ENCODE results near the gene CMAS.
"Not testable (repeated sequence)": the region's sequence is repeated elsewhere in the genome, so short reads cannot be mapped to it uniquely, and the experiment has no call there.

CMAS gene

DNA sequence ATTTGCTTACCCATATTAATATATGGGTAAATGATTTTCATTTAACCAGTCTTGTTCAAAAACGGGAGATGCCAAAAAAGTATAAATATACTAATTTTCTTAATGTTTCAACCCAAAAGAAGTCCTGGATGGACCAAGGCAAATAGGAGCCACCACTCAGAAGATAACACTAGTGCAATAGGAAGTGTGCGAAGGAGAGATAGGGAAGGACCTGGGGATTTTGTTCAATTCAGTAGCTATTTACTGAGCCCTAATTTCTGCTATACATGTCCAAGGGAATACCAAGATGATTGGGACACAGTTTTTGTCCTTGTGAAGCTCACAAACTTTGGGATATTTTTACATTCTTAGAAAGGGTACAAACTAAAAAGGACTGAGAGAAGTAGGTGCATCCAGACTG is 1.5 kb downstream of the CMAS start:
- no peak for DNase-seq (ENCODE audit: low read depth in 2 of 2)

DNA sequence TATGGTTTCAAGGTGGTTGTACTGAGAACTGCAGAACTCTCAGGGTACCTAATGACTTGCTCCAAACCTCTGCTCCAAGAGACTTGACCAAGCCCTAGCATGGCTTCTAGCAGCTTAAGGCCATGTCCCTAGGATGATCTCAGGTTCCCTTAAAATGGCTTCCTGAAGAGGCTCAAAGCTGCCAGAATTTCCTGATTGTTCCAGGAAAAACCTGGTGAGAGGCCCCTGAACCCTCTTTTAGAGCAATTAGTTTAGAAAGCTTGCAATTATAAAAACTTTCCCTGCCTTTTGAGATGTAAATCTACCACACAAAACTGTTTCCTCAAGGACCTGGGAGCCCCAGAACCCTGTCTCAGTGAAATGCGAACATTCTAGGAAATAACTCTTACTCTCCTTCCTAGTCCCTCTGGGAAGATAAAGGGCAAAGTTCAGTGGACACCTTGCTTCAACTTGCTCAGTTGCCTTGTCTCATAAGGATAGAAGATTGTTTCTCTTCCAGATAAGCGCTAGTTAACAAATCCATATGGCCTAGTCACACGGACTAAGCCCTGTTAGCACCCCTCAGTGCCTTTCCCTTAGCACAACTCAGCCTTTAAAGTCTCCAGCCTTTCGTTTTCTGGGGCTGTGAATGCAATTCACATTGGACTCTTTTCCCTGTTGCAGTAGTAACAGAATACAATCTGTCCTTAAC is 2.5 kb downstream of the CMAS start:
- no peak for DNase-seq (ENCODE audit: low read depth in 2 of 2)

DNA sequence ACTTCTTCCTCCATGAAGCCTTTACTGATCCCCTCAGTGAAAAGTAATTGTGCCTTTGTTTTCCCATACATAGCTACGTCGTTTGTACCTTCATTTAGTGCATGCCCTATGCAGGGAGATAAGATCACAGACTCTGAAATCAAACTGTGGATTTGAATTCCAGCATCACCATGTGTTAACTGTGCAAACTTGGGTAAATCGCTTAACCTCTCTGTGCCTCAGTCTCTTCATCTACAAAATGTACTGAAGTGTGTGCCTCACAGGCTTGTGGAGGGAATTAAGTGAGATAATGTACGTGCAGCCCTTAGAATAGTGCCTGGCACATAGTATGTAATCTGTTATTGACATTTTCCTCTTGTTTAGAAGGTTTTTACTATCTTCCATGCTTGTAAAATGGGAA is 4.1 kb downstream of the CMAS start:
- no peak for DNase-seq (ENCODE audit: low read depth in 2 of 2)

DNA sequence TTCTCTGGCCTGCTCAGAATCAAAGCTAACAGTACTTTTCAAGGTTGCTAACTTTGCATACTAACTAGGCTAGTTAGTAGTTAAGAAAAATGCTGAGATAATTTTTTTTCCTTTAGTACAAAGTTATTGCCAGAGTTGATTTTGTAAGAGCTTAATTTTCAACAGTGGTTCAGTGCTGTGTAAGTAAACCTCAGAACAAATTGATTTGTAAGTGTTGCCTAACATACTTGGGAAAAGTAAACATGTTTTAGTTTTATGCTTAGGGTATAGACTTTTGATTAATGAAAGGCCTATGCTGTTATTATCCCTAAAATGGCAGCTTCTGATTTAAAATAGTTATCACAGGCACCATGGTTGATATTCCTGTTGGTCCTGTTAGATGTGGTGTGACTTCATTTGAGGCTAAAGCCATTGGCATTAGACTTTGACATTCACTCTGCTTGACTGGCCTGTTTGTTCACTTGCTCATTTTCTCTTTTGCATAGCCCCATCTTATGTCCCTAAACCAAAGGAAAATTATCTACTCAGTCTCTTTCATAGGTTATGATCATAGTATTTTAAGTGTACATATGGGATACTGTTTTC is 5.2 kb downstream of the CMAS start:
- no peak for DNase-seq (ENCODE audit: low read depth in 2 of 2)

- DNase-seq (ENCODE audit: low read depth in 2 of 2) = not testable (repeated sequence)
These were observed 7.0 kb downstream of the CMAS start for GRCh38 chr12:22052994-22053393.

- no peak for DNase-seq (ENCODE audit: low read depth in 2 of 2)
These were observed 8.1 kb downstream of the CMAS start for GRCh38 chr12:22054155-22054554.

GRCh38 chr12:22056607-22057006 is 10.6 kb downstream of the CMAS start:
- no peak for DNase-seq (ENCODE audit: low read depth in 2 of 2)

GRCh38 chr12:22059976-22060647 is 14.1 kb downstream of the CMAS start:
- no peak for DNase-seq (ENCODE audit: low read depth in 2 of 2)

GRCh38 chr12:22064968-22065367 is 18.9 kb downstream of the CMAS start:
- DNase-seq (ENCODE audit: low read depth in 2 of 2) = no peak

DNA sequence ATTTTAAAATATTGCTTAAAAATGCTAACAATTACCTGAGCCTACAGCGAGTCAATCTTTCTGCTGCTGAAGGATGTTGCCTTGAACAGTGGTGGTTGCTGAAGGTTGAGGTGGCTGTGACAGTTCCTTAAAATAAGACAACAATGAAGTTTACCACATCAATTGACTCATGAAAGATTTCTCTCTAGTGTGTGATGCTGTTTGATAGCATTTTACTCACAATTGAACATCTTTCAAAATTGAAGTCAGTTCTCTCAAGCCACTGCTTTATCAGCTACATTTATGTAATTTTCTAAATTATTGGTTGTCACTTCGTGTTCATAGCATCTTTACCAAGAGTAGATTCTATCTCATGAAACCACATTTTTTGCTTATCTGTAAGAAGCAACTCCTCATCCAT is 20.3 kb downstream of the CMAS start:
- no peak for DNase-seq (ENCODE audit: low read depth in 2 of 2)

GRCh38 chr12:22069851-22070250 is 23.8 kb downstream of the CMAS start:
- DNase-seq (ENCODE audit: low read depth in 2 of 2) = no peak

DNA sequence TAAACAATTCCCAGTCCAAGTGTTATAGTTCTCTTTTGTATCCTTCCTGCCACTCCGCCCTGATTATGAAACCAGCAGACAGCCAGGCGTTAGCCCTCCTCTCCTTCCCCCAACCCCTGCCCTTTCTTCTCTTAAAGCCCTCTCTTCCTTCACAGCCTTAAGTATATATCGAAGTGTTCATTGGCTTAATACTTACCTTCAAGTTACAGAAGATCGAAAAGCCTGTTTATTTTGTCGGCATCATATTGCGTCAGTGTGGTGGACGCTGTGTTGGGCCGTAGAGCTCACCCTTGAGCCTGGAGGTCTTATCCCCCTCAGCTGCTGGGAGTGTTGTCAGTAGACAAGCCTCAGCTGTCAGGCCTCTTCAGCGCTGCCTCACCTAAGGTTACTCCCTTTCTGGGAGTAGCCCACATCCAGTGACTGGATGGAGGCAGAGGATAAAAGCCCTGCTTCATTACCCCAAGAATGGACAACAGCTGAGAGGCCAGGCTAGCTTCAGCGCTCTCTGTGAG is 36.2 kb downstream of the CMAS start:
- no peak for DNase-seq (ENCODE audit: low read depth in 2 of 2)

- no peak for DNase-seq (ENCODE audit: low read depth in 2 of 2)
These were observed 37.1 kb downstream of the CMAS start for GRCh38 chr12:22083167-22083566.

GRCh38 chr12:22084852-22085251 is 38.8 kb downstream of the CMAS start:
- no peak for DNase-seq (ENCODE audit: low read depth in 2 of 2)

GRCh38 chr12:22088886-22089285 is 42.9 kb downstream of the CMAS start:
- no peak for DNase-seq (ENCODE audit: low read depth in 2 of 2)

DNA sequence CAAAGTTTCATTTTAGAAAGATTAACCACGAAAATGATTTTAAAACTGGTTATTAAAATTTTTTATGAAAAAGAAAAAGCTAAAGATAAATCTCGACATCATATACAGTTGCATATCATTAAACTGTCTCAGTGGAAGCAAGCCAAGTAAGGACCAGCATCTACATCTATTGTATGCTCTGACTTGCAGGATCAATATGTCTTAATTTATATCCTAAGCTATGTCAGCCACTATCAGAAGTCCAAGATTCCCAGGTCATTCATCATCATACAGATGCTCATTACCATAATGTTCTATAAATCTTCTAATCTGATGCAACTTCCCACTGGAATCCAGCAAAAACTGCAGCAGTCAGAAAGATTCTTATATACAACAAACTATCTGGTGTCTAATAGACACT is 43.5 kb downstream of the CMAS start:
- DNase-seq (ENCODE audit: low read depth in 2 of 2) = no peak

- not testable (repeated sequence) for DNase-seq (ENCODE audit: low read depth in 2 of 2)
These were observed 53.0 kb downstream of the CMAS start for GRCh38 chr12:22099062-22099461.

DNA sequence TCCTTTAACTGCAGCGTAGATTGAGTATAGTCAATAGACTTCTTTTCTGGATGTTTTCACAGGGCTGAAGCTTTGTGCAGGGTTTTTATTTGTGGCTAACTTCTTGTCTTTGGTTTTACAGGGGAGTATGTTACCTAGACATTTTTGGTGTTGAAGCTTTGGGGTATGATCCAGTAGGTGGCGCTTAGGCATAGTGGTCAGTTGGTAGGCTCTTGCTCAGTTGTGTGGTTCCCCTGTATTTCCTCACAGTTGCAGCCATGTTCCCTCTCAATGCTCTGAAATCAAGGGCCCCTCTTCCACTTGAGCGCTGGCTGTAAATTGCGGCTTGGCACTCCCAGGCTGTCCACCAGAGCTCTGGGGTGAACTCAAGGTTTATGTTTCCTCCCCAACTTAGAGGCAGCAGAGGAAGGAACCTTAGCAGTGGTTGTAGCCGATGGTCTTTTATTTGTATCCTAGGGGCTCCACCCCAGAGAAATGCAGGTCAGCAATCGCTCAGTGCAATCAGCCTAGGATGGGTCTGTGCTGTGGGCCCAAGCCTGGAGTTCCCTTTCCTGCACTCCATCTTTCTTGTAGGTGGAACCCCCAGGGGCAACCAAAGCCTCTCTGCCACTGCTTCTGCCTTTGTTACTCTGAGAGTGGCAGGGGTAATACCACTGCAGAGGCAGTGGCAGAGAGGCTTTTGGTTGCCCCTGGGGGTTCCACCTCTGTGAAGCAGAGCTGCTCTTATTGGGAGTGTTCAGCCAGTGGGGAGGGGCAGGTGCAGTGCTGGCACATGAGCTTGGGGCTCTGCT is 55.1 kb downstream of the CMAS start:
- DNase-seq (ENCODE audit: low read depth in 2 of 2) = no peak

GRCh38 chr12:22101749-22102243 is 55.8 kb downstream of the CMAS start:
- no peak for DNase-seq (ENCODE audit: low read depth in 2 of 2)

- no peak for DNase-seq (ENCODE audit: low read depth in 2 of 2)
These were observed 57.4 kb downstream of the CMAS start for GRCh38 chr12:22103418-22103817.

DNA sequence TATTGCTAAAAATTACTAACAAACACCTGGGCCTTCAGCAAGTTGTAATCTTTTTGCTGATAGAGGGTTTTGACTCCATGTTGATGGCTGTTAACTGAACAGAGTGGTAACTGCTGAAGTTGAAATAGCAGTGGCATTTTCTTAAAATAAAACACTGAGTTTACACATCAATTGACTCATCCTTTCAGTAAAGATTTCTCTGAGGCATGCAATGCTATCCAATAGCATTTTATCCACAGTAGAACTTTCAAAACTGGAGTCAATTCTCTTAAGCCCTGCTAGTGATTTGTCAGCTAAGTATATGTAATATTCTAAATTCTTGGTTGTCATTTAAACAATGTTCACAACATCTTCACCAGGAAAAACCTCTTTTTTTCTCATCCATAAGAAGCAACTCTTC is 59.5 kb downstream of the CMAS start:
- DNase-seq (ENCODE audit: low read depth in 2 of 2) = no peak

DNA sequence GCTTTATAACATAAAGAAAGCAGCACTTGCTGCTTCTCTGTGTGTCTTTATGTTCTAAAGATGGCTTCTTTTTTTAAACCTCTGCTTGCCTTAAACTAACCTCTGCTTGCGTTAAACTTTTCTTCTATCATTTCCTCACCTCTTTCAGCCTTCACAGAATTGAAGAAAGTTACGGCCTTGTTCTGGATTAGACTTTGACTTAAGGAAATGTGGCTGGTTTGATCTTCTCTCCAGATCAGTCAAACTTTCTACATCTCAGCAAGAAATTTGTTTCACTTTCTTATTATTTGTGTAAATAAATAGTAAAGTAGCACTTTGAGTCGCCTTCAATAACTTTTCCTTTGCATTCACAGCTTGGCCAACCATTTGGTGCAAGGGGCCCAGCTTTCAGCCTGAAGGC is 64.2 kb downstream of the CMAS start:
- no peak for DNase-seq (ENCODE audit: low read depth in 2 of 2)
